Midbrain (tissue), 1 donor: ENCODE measurements around the gene TNFRSF25.

Source experiments
- DNase-seq: peaks from one replicate; lab custom pipeline; 2025; lab: John Stamatoyannopoulos, UW

The TNFRSF25 gene

GRCh38 chr1:6488602-6489382, 22.8 kb upstream of the TNFRSF25 start:
- DNase-seq = no peak

- DNase-seq = no peak
These were observed 22.0 kb upstream of the TNFRSF25 start for GRCh38 chr1:6487804-6488484.

GRCh38 chr1:6486433-6487011, 20.5 kb upstream of the TNFRSF25 start:
- peak; percentile 66 for DNase-seq

- no peak for DNase-seq
These were observed 19.5 kb upstream of the TNFRSF25 start for GRCh38 chr1:6485168-6486101.

GRCh38 chr1:6484826-6485167, 18.8 kb upstream of the TNFRSF25 start:
- DNase-seq = no peak

- DNase-seq = no peak
These were observed 17.8 kb upstream of the TNFRSF25 start for GRCh38 chr1:6483761-6484117.

- peak; percentile 8 for DNase-seq
These were observed 17.2 kb upstream of the TNFRSF25 start for GRCh38 chr1:6483017-6483760.

GRCh38 chr1:6481820-6482219, 15.8 kb upstream of the TNFRSF25 start:
- no peak for DNase-seq

- no peak for DNase-seq
These were observed 11.3 kb upstream of the TNFRSF25 start for GRCh38 chr1:6477039-6477820.

- DNase-seq = no peak
These were observed 10.5 kb upstream of the TNFRSF25 start for GRCh38 chr1:6476483-6476882.

GRCh38 chr1:6475381-6476133, 9.6 kb upstream of the TNFRSF25 start:
- peak; percentile 27 for DNase-seq

GRCh38 chr1:6474815-6475282, 8.9 kb upstream of the TNFRSF25 start:
- no peak for DNase-seq

GRCh38 chr1:6473974-6474814, 8.2 kb upstream of the TNFRSF25 start:
- DNase-seq = no peak

- DNase-seq = no peak
These were observed 7.2 kb upstream of the TNFRSF25 start for GRCh38 chr1:6473156-6473555.

- no peak for DNase-seq
These were observed 6.4 kb upstream of the TNFRSF25 start for GRCh38 chr1:6472391-6472790.

GRCh38 chr1:6471970-6472368, 6.0 kb upstream of the TNFRSF25 start:
- DNase-seq = no peak

- DNase-seq = no peak
These were observed 5.4 kb upstream of the TNFRSF25 start for GRCh38 chr1:6471086-6471969.
